H9 (cell line): ENCODE measurements around the gene METTL3. TPM values are rescaled to one million over a fixed set of nuclear protein-coding genes. Genes with fewer than 3 reads are reported as not detected.
A peak's percentile ranks its signal among the peaks of the same experiment; 100 is the strongest.

Experiments
- DNase-seq: peaks from one replicate; pipeline ENCODE4 v3.0.0-alpha.2; 2017
- H2AFZ ChIP-seq: one replicate; pipeline ENCODE4 v1.6.1; 2013; ENCODE audit warnings: mild to moderate bottlenecking, low read length, control low read depth, moderate library complexity
- H2AK5ac ChIP-seq: 2 replicates; pipeline ENCODE4 v1.6.1; 2013; ENCODE audit warnings: low read length, control low read depth, mixed read lengths; ENCODE audit not compliant: insufficient read length
- H2BK120ac ChIP-seq: one replicate; pipeline ENCODE4 v1.6.1; 2013; ENCODE audit warnings: low read depth, mild to moderate bottlenecking, low read length, control low read depth, inconsistent platforms; ENCODE audit not compliant: poor library complexity, severe bottlenecking
- H2BK12ac ChIP-seq: 2 replicates; pipeline ENCODE4 v1.6.1; 2013; ENCODE audit warnings: low read length, control low read depth, mixed read lengths, low read depth; ENCODE audit not compliant: insufficient read length
- H2BK15ac ChIP-seq: 2 replicates; pipeline ENCODE4 v1.6.1; 2013; ENCODE audit warnings: low read depth, low read length, control low read depth
- H2BK20ac ChIP-seq: one replicate; pipeline ENCODE4 v1.6.1; 2013; ENCODE audit warnings: low read depth, mild to moderate bottlenecking, low read length, control low read depth, inconsistent platforms; ENCODE audit not compliant: poor library complexity, severe bottlenecking
- H2BK5ac ChIP-seq: 2 replicates; pipeline ENCODE4 v1.6.1; 2013; ENCODE audit warnings: low read length, control low read depth, mixed read lengths; ENCODE audit not compliant: insufficient read length
- H3K14ac ChIP-seq: 2 replicates; pipeline ENCODE4 v1.6.1; 2013; ENCODE audit warnings: low read length, control low read depth; ENCODE audit not compliant: insufficient read depth
- H3K18ac ChIP-seq: 2 replicates; pipeline ENCODE4 v1.6.1; 2013; ENCODE audit warnings: low read depth, mild to moderate bottlenecking, mixed read lengths, low read length, control low read depth; ENCODE audit not compliant: insufficient read length
- H3K23ac ChIP-seq: 2 replicates; pipeline ENCODE4 v1.6.1; 2013; ENCODE audit warnings: low read length, control low read depth, mixed read lengths, low read depth; ENCODE audit not compliant: insufficient read length
- H3K23me2 ChIP-seq: 2 replicates; pipeline ENCODE4 v1.6.1; 2013; ENCODE audit warnings: low read depth, mild to moderate bottlenecking, mixed read lengths, low read length, control low read depth; ENCODE audit not compliant: insufficient read length, poor library complexity, severe bottlenecking
- H3K27ac ChIP-seq: 2 replicates; pipeline ENCODE4 v1.5.1; 2013; ENCODE audit warnings: low read length, control low read depth, mixed read lengths, low read depth; ENCODE audit not compliant: insufficient read length
- H3K27me3 ChIP-seq: 2 replicates; pipeline ENCODE4 v1.6.1; 2013; ENCODE audit warnings: low read length, control low read depth, inconsistent platforms; ENCODE audit not compliant: insufficient read depth
- H3K4ac ChIP-seq: 2 replicates; pipeline ENCODE4 v1.6.1; 2013; ENCODE audit warnings: low read depth, mild to moderate bottlenecking, control low read depth, inconsistent platforms, low read length, moderate library complexity
- H3K4me1 ChIP-seq: 2 replicates; pipeline ENCODE4 v1.6.1; 2013; ENCODE audit warnings: low read length, control low read depth, inconsistent platforms; ENCODE audit not compliant: insufficient read depth
- H3K4me2 ChIP-seq: 2 replicates; pipeline ENCODE4 v1.6.1; 2013; ENCODE audit warnings: low read length, control low read depth, mixed read lengths; ENCODE audit not compliant: insufficient read length, insufficient read depth
- H3K56ac ChIP-seq: 2 replicates; pipeline ENCODE4 v1.6.1; 2013; ENCODE audit warnings: low read depth, mild to moderate bottlenecking, mixed read lengths, low read length, control low read depth; ENCODE audit not compliant: insufficient read length
- H3K79me1 ChIP-seq: 2 replicates; pipeline ENCODE4 v1.6.1; 2013; ENCODE audit warnings: low read depth, mild to moderate bottlenecking, moderate library complexity, low read length, control low read depth, inconsistent platforms; ENCODE audit not compliant: insufficient read depth, poor library complexity, severe bottlenecking
- H3K79me2 ChIP-seq: 2 replicates; pipeline ENCODE4 v1.6.1; 2013; ENCODE audit warnings: low read length, control low read depth, inconsistent platforms; ENCODE audit not compliant: insufficient read depth
- H3K9ac ChIP-seq: 2 replicates; pipeline ENCODE4 v1.6.1; 2013; ENCODE audit warnings: low read length, control low read depth, mixed read lengths; ENCODE audit not compliant: insufficient read length; ENCODE audit errors: extremely low read depth
- H3K9me3 ChIP-seq: one replicate; pipeline ENCODE4 v1.6.1; 2013; ENCODE audit warnings: low read depth, low read length, inconsistent platforms; ENCODE audit not compliant: control insufficient read depth
- H3T11ph ChIP-seq: one replicate; pipeline ENCODE4 v1.6.1; 2013; ENCODE audit warnings: mild to moderate bottlenecking, low read length, control low read depth, inconsistent platforms
- H4K20me1 ChIP-seq: one replicate; pipeline ENCODE4 v1.6.1; 2013; ENCODE audit not compliant: control insufficient read depth, insufficient read length, insufficient read depth
- H4K5ac ChIP-seq: 2 replicates; pipeline ENCODE4 v1.6.1; 2013; ENCODE audit warnings: low read depth, mild to moderate bottlenecking, mixed read lengths, low read length, control low read depth; ENCODE audit not compliant: insufficient read length
- H4K8ac ChIP-seq: replicated peaks from 2 replicates; pipeline ENCODE4 v1.6.1; 2013; ENCODE audit warnings: low read length, control low read depth, mixed read lengths, low read depth; ENCODE audit not compliant: insufficient read length
- H4K91ac ChIP-seq: 2 replicates; pipeline ENCODE4 v1.6.1; 2013; ENCODE audit warnings: low read depth, mild to moderate bottlenecking, moderate library complexity, mixed read lengths, low read length, control low read depth; ENCODE audit not compliant: insufficient read length
- H3K27ac Mint-ChIP-seq, 3 experiments: 2 replicates in 2 of 3; 3 replicates in 1 of 3; pipeline ENCODE4 v1.8.0; 2020 to 2021; ENCODE audit warnings: mixed read lengths in 3 of 3, mild to moderate bottlenecking in 1 of 3, moderate library complexity in 1 of 3
- H3K27me3 Mint-ChIP-seq: 2 replicates; pipeline ENCODE4 v1.8.0; 2021; ENCODE audit warnings: low read depth, mild to moderate bottlenecking, moderate library complexity, mixed read lengths
- H3K36me3 Mint-ChIP-seq, 3 experiments: 2 replicates in 2 of 3; 3 replicates in 1 of 3; pipeline ENCODE4 v1.8.0; 2020 to 2021; ENCODE audit warnings: low read depth in 3 of 3, mixed read lengths in 3 of 3; ENCODE audit not compliant: insufficient read depth in 1 of 3
- H3K4me1 Mint-ChIP-seq, 2 experiments: 2 replicates each; pipeline ENCODE4 v1.8.0; 2020; ENCODE audit warnings: mixed read lengths in 2 of 2
- H3K4me3 Mint-ChIP-seq, 2 experiments: 2 replicates in 1 of 2; 3 replicates in 1 of 2; pipeline ENCODE4 v1.8.0; 2020 to 2021; ENCODE audit warnings: mild to moderate bottlenecking in 2 of 2, mixed read lengths in 2 of 2, moderate library complexity in 1 of 2
- H3K9me3 Mint-ChIP-seq, 2 experiments: 2 replicates in 1 of 2; 3 replicates in 1 of 2; pipeline ENCODE4 v1.8.0; 2020; ENCODE audit warnings: mild to moderate bottlenecking in 2 of 2, mixed read lengths in 2 of 2, moderate library complexity in 1 of 2
- WGBS: extraction: QIAGEN DNeasy Blood & Tissue Kit; methylation state at CpG from one replicate; pipeline ENCODE4 v1.1.7; 2013; ENCODE audit warnings: missing lambda C conversion rate, low lambda C conversion rate, mixed read lengths; ENCODE audit not compliant: insufficient read length; ENCODE audit errors: extremely low coverage; 5-methylcytosine and 5-hydroxymethylcytosine counted together
- total RNA-seq: library from RNA; stranded (reverse); gene quantifications from 2 replicates; pipeline ENCODE4 v1.2.1, GENCODE V29; 2021
- TF ChIP-seq, protein P1 (sequence below): fragments of 200-600 bp; sonication (generic); conservative IDR thresholded peaks from 3 replicates; pipeline ENCODE4 v1.8.0; 2021; ENCODE audit warnings: antibody characterized with exemption, mild to moderate bottlenecking

METTL3 gene
- total RNA-seq, 1 experiment from 2014 or later = 84.1 TPM

- Histone ChIP-seq H3K79me1 (peaks cover 15% of the 10 kb centered on the region), H3K23me2 (peaks cover 8% of the 10 kb centered on the region), H3K4me1 (peaks cover 13% of the 10 kb centered on the region; the same call in 1 of the 2 replicates), H3K4ac (no peak overlapping the region), H3K79me2 (peaks cover 9% of the 10 kb centered on the region; the same call in 1 of the 2 replicates), H3K9ac (no peak overlapping the region), H4K5ac (no peak overlapping the region), H2AK5ac (no peak overlapping the region), H4K20me1 (no peaks in the 10 kb centered on the region), H2BK20ac (no peak overlapping the region), H2BK120ac (no peak overlapping the region), H3T11ph (no peak overlapping the region), H4K8ac (no peak overlapping the region), H2AFZ (no peak overlapping the region), H2BK15ac (no peak overlapping the region), H3K23ac (no peak overlapping the region), H3K14ac (no peak overlapping the region), H3K27me3 (no peaks in the 10 kb centered on the region), H2BK5ac (no peak overlapping the region), H3K56ac (no peak overlapping the region), H3K18ac (no peak overlapping the region), H4K91ac (no peak overlapping the region), H2BK12ac (no peak overlapping the region), H3K4me2 (peak overlapping the region; percentile 40), H3K9me3 (no peaks in the 10 kb centered on the region), H3K27ac (no peak overlapping the region)
- Mint-ChIP-seq H3K4me3 (peak overlapping the region; percentile 29 to 55), H3K27ac (peak overlapping the region; percentile 75 to 94 (median 91); a peak in 5 of 7 replicates), H3K9me3 (no peaks in the 10 kb centered on the region), H3K36me3 (peaks cover 45 to 61% (median 54%) of the 10 kb centered on the region in 3 experiments), H3K27me3 (no peaks in the 10 kb centered on the region), H3K4me1 (peaks cover 69% of the 10 kb centered on the region in 2 experiments)
- WGBS = no CpG with 5 or more reads among the region's 7 CpGs
- DNase-seq = no peak
- TF ChIP-seq, protein P1, sequence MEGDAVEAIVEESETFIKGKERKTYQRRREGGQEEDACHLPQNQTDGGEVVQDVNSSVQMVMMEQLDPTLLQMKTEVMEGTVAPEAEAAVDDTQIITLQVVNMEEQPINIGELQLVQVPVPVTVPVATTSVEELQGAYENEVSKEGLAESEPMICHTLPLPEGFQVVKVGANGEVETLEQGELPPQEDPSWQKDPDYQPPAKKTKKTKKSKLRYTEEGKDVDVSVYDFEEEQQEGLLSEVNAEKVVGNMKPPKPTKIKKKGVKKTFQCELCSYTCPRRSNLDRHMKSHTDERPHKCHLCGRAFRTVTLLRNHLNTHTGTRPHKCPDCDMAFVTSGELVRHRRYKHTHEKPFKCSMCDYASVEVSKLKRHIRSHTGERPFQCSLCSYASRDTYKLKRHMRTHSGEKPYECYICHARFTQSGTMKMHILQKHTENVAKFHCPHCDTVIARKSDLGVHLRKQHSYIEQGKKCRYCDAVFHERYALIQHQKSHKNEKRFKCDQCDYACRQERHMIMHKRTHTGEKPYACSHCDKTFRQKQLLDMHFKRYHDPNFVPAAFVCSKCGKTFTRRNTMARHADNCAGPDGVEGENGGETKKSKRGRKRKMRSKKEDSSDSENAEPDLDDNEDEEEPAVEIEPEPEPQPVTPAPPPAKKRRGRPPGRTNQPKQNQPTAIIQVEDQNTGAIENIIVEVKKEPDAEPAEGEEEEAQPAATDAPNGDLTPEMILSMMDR = no peak
These were observed 12.1 kb upstream of the METTL3 start for GRCh38 chr14:21523203-21523602.
